ENCODE measurements around the gene QPCT.
"Not testable (repeated sequence)": the region's sequence is repeated elsewhere in the genome, so short reads cannot be mapped to it uniquely, and the experiment has no call there.

Gene QPCT

GRCh38 chr2:37402636-37403035, 58.2 kb downstream of the QPCT start:
- TF ChIP-seq CTCF (IDR thresholded peaks at IDR 0.05; ENCODE audit: low read depth, low read length, missing control alignments): no peak
- H3K4me3 ChIP-seq (replicated peaks; ENCODE audit: low read depth, low read length): no peak overlapping the region
- no peak for DNase-seq (ENCODE audit: extremely low read depth, low read depth)

- no peak for TF ChIP-seq CTCF (IDR thresholded peaks at IDR 0.05; ENCODE audit: low read depth, low read length, missing control alignments)
- no peak overlapping the region for H3K4me3 ChIP-seq (replicated peaks; ENCODE audit: low read depth, low read length)
- DNase-seq (ENCODE audit: extremely low read depth, low read depth): no peak
Measured at GRCh38 chr2:37405781-37406180, 61.4 kb downstream of the QPCT start.

- no peak for DNase-seq (ENCODE audit: extremely low read depth, low read depth)
- H3K4me3 ChIP-seq (replicated peaks; ENCODE audit: low read depth, low read length): no peak overlapping the region
- TF ChIP-seq CTCF (IDR thresholded peaks at IDR 0.05; ENCODE audit: low read depth, low read length, missing control alignments): no peak
Measured at GRCh38 chr2:37412231-37412630, 67.8 kb downstream of the QPCT start.

- H3K4me3 ChIP-seq (replicated peaks; ENCODE audit: low read depth, low read length); DNase-seq (ENCODE audit: extremely low read depth, low read depth): not testable (repeated sequence)
Measured at GRCh38 chr2:37413911-37414469, 69.6 kb downstream of the QPCT start.

GRCh38 chr2:37414470-37414949, 70.1 kb downstream of the QPCT start:
- peak; percentile 53 for DNase-seq (ENCODE audit: extremely low read depth, low read depth)
- TF ChIP-seq CTCF (IDR thresholded peaks at IDR 0.05; ENCODE audit: low read depth, low read length, missing control alignments): peak; percentile 81
- no peak overlapping the region for H3K4me3 ChIP-seq (replicated peaks; ENCODE audit: low read depth, low read length)

GRCh38 chr2:37415128-37415820, 70.8 kb downstream of the QPCT start:
- H3K4me3 ChIP-seq (replicated peaks; ENCODE audit: low read depth, low read length): no peak overlapping the region
- DNase-seq (ENCODE audit: extremely low read depth, low read depth): no peak
- TF ChIP-seq CTCF (IDR thresholded peaks at IDR 0.05; ENCODE audit: low read depth, low read length, missing control alignments): peak; percentile 9

GRCh38 chr2:37417321-37417720, 72.9 kb downstream of the QPCT start:
- TF ChIP-seq CTCF (IDR thresholded peaks at IDR 0.05; ENCODE audit: low read depth, low read length, missing control alignments): no peak
- H3K4me3 ChIP-seq (replicated peaks; ENCODE audit: low read depth, low read length): no peak overlapping the region
- no peak for DNase-seq (ENCODE audit: extremely low read depth, low read depth)
